Neural progenitor cell (in vitro differentiated cells): ENCODE data around the gene SMYD3. TPM values are rescaled to one million over a fixed set of nuclear protein-coding genes. Genes with fewer than 3 reads are reported as not detected.

ENCODE experiments used
- DNase-seq: peaks from one replicate; pipeline ENCODE4 v3.0.0-alpha.2; 2016; ENCODE audit warnings: low spot score
- H2AFZ ChIP-seq: fragments of 200-600 bp; sonication (generic); replicated peaks from 2 replicates; pipeline ENCODE4 v1.6.1; 2016; ENCODE audit warnings: antibody characterized with exemption
- H3F3A ChIP-seq: fragments of 200-600 bp; sonication (generic); 2 replicates; pipeline ENCODE4 v1.6.1; 2016; ENCODE audit warnings: antibody characterized with exemption, low read depth
- H3K27ac ChIP-seq: fragments of 200-600 bp; sonication (generic); 2 replicates; pipeline ENCODE4 v1.5.1; 2016; ENCODE audit warnings: mild to moderate bottlenecking
- H3K27me3 ChIP-seq: fragments of 200-600 bp; sonication (generic); 2 replicates; pipeline ENCODE4 v1.6.1; 2016; ENCODE audit warnings: mild to moderate bottlenecking, moderate library complexity
- H3K36me3 ChIP-seq: fragments of 200-600 bp; sonication (generic); 2 replicates; pipeline ENCODE4 v1.5.1; 2016
- H3K4me1 ChIP-seq: fragments of 200-600 bp; sonication (generic); 2 replicates; pipeline ENCODE4 v1.6.1; 2016; ENCODE audit warnings: mixed run types
- H3K4me2 ChIP-seq: fragments of 200-600 bp; sonication (generic); 2 replicates; pipeline ENCODE4 v1.6.1; 2016
- H3K4me3 ChIP-seq: fragments of 200-600 bp; sonication (generic); 2 replicates; pipeline ENCODE4 v1.5.1; 2016
- H3K79me2 ChIP-seq: fragments of 200-600 bp; sonication (generic); 2 replicates; pipeline ENCODE4 v1.6.1; 2016; ENCODE audit warnings: low read depth
- H3K9ac ChIP-seq: fragments of 200-600 bp; sonication (generic); 2 replicates; pipeline ENCODE4 v1.6.1; 2016
- H3K9me3 ChIP-seq: fragments of 200-600 bp; sonication (generic); 2 replicates; pipeline ENCODE4 v1.5.1; 2016; ENCODE audit warnings: low read depth
- H4K20me1 ChIP-seq: fragments of 200-600 bp; sonication (generic); 2 replicates; pipeline ENCODE4 v1.6.1; 2016; ENCODE audit warnings: low read depth
- H3K27ac Mint-ChIP-seq: 3 replicates; pipeline ENCODE4 v1.8.0; 2021; ENCODE audit warnings: mixed read lengths
- H3K27me3 Mint-ChIP-seq: 2 replicates; pipeline ENCODE4 v1.8.0; 2022; ENCODE audit warnings: low read depth, mild to moderate bottlenecking, inconsistent platforms, moderate library complexity, mixed read lengths; ENCODE audit not compliant: insufficient read depth
- H3K36me3 Mint-ChIP-seq: 3 replicates; pipeline ENCODE4 v1.8.0; 2021; ENCODE audit warnings: mixed read lengths
- H3K4me1 Mint-ChIP-seq: 3 replicates; pipeline ENCODE4 v1.8.0; 2021; ENCODE audit warnings: mixed read lengths
- H3K4me3 Mint-ChIP-seq: 3 replicates; pipeline ENCODE4 v1.8.0; 2021; ENCODE audit warnings: mild to moderate bottlenecking, moderate library complexity, mixed read lengths
- H3K9me3 Mint-ChIP-seq: 3 replicates; pipeline ENCODE4 v1.8.0; 2020; ENCODE audit warnings: mixed read lengths
- CTCF ChIP-seq: fragments of 200-600 bp; sonication (generic); IDR thresholded peaks from 2 replicates; pipeline ENCODE4 v1.5.1; 2017; ENCODE audit warnings: antibody characterized with exemption, mild to moderate bottlenecking
- EZH2 ChIP-seq: fragments of 200-600 bp; sonication (generic); IDR thresholded peaks from 2 replicates; pipeline ENCODE4 v1.6.1; 2017; ENCODE audit warnings: antibody characterized with exemption, mild to moderate bottlenecking, moderate library complexity
- EZH2phosphoT487 ChIP-seq: fragments of 200-600 bp; sonication (generic); IDR thresholded peaks from 2 replicates; pipeline ENCODE4 v1.6.1; 2017; ENCODE audit warnings: antibody characterized with exemption
- total RNA-seq: library from RNA; depleted of rRNA; stranded (reverse); fragments of >200 nt; gene quantifications from 2 replicates; pipeline ENCODE4 v1.2.3, GENCODE V29; 2015; ENCODE audit warnings: low replicate concordance

The SMYD3 gene
- total RNA-seq, 1 donor from 2014 or later, result 43.2 TPM

- no peak overlapping the region for H2AFZ ChIP-seq
- H3K27ac Mint-ChIP-seq, result no peak overlapping the region
- no peaks in the 10 kb centered on the region for H3K9me3 ChIP-seq
- H3K4me1 ChIP-seq, result peaks cover 10% of the 10 kb centered on the region
- no peaks in the 10 kb centered on the region for H3K36me3 ChIP-seq
- H4K20me1 ChIP-seq, result no peaks in the 10 kb centered on the region
- no peaks in the 10 kb centered on the region for H3K79me2 ChIP-seq
- no peaks in the 10 kb centered on the region for H3K27me3 ChIP-seq
- H3F3A ChIP-seq, result no peaks in the 10 kb centered on the region
- DNase-seq, result no peak
- H3K27me3 Mint-ChIP-seq, result peaks cover 2% of the 10 kb centered on the region
- H3K27ac ChIP-seq, result no peak overlapping the region
- no peak overlapping the region for H3K9ac ChIP-seq
- H3K4me1 Mint-ChIP-seq, result no peaks in the 10 kb centered on the region
- H3K4me2 ChIP-seq, result no peak overlapping the region
- TF ChIP-seq EZH2, result no peak
- H3K36me3 Mint-ChIP-seq, result no peaks in the 10 kb centered on the region
- H3K4me3 Mint-ChIP-seq, result no peak overlapping the region
- no peaks in the 10 kb centered on the region for H3K9me3 Mint-ChIP-seq
- no peak overlapping the region for H3K4me3 ChIP-seq
These were observed 328.3 kb downstream of the SMYD3 start for GRCh38 chr1:246178717-246179311.

GRCh38 chr1:246176126-246177024 is 330.7 kb downstream of the SMYD3 start:
- Histone ChIP-seq H3K4me1 (no peaks in the 10 kb centered on the region), H3K27me3 (no peaks in the 10 kb centered on the region), H3K79me2 (no peaks in the 10 kb centered on the region), H3K4me2 (no peak overlapping the region), H3K36me3 (no peaks in the 10 kb centered on the region), H3K27ac (no peak overlapping the region), H3K9me3 (no peaks in the 10 kb centered on the region), H2AFZ (no peak overlapping the region), H3F3A (no peaks in the 10 kb centered on the region), H3K4me3 (no peak overlapping the region), H4K20me1 (no peaks in the 10 kb centered on the region), H3K9ac (no peak overlapping the region)
- TF ChIP-seq EZH2, result no peak
- no peak for TF ChIP-seq CTCF
- no peak for TF ChIP-seq EZH2phosphoT487
- no peaks in the 10 kb centered on the region for H3K4me1 Mint-ChIP-seq
- no peak for DNase-seq
- no peak overlapping the region for H3K4me3 Mint-ChIP-seq
- no peak overlapping the region for H3K27ac Mint-ChIP-seq
- H3K36me3 Mint-ChIP-seq, result no peaks in the 10 kb centered on the region
- no peaks in the 10 kb centered on the region for H3K9me3 Mint-ChIP-seq
- peaks cover 2% of the 10 kb centered on the region for H3K27me3 Mint-ChIP-seq

- Histone ChIP-seq H4K20me1 (no peaks in the 10 kb centered on the region), H3K79me2 (no peaks in the 10 kb centered on the region), H3F3A (no peaks in the 10 kb centered on the region), H3K4me3 (no peak overlapping the region), H3K4me2 (no peak overlapping the region), H3K4me1 (no peaks in the 10 kb centered on the region), H3K27ac (no peak overlapping the region), H3K36me3 (no peaks in the 10 kb centered on the region), H3K27me3 (no peaks in the 10 kb centered on the region), H3K9ac (no peak overlapping the region), H2AFZ (no peak overlapping the region), H3K9me3 (no peaks in the 10 kb centered on the region)
- Mint-ChIP-seq H3K36me3 (no peaks in the 10 kb centered on the region), H3K27me3 (peaks cover 2% of the 10 kb centered on the region), H3K4me3 (no peak overlapping the region), H3K9me3 (no peaks in the 10 kb centered on the region), H3K4me1 (peaks cover 8% of the 10 kb centered on the region), H3K27ac (no peak overlapping the region)
- TF ChIP-seq EZH2phosphoT487, result no peak
- no peak for TF ChIP-seq CTCF
- no peak for TF ChIP-seq EZH2
- DNase-seq, result no peak
These were observed 336.4 kb downstream of the SMYD3 start for GRCh38 chr1:246170574-246171261.
